K562 (cell line): ENCODE data around the gene MAGEA4. TPM values are rescaled to one million over a fixed set of nuclear protein-coding genes. Genes with fewer than 3 reads are reported as not detected.

ENCODE experiments used
- CEBPZ ChIP-seq: fragments of 150-350 bp; IDR thresholded peaks from 2 replicates; pipeline ENCODE4 v1.6.1; 2014; ENCODE audit warnings: low read depth, mild to moderate bottlenecking, low read length, borderline replicate concordance
- EWSR1 ChIP-seq: fragments of 450-650 bp; IDR thresholded peaks from 2 replicates; pipeline ENCODE4 v1.6.1; 2018; ENCODE audit warnings: borderline replicate concordance, mild to moderate bottlenecking, low read depth, moderate library complexity; ENCODE audit not compliant: partially characterized antibody
- EZH2 ChIP-seq: IDR thresholded peaks from 2 replicates; pipeline ENCODE4 v1.6.1; 2012; ENCODE audit warnings: low read depth, mild to moderate bottlenecking, inconsistent platforms, low read length, borderline replicate concordance
- FOXA3 ChIP-seq, 2 experiments: fragments of 450-650 bp in 1 of 2; sonication (generic) in 1 of 2; formaldehyde crosslinking; IDR thresholded peaks in 1 of 2; conservative IDR thresholded peaks in 1 of 2; 2 replicates each; pipeline versions ENCODE4 v1.4.0 to v1.8.0; 2020 to 2022; ENCODE audit warnings: mild to moderate bottlenecking in 2 of 2, missing genetic modification reagents in 1 of 2
- FOXJ2 ChIP-seq: fragments of 200-800 bp; sonication (Bioruptor generic); IDR thresholded peaks from 2 replicates; pipeline ENCODE4 v1.6.1; 2016; ENCODE audit warnings: missing genetic modification characterization, missing compliant biosample characterization
- HNRNPH1 ChIP-seq: fragments of 200-400 bp; formaldehyde crosslinking; optimal IDR thresholded peaks from 2 replicates; pipeline ENCODE3; 2017; ENCODE audit warnings: low read depth, mild to moderate bottlenecking, low read length, moderate library complexity
- HNRNPK ChIP-seq: fragments of 200-400 bp; formaldehyde crosslinking; IDR thresholded peaks from one replicate; pipeline ENCODE4 v1.6.1; 2018; ENCODE audit warnings: mild to moderate bottlenecking, low read depth, low read length; ENCODE audit not compliant: poor library complexity, severe bottlenecking
- IFI16 ChIP-seq: fragments of 250-450 bp; sonication (Bioruptor Pico); IDR thresholded peaks from 2 replicates; pipeline ENCODE4 v2.1.2; 2022; ENCODE audit warnings: mild to moderate bottlenecking, inconsistent platforms
- NR2C2 ChIP-seq, 2 experiments: fragments of 200-800 bp in 1 of 2; sonication (Bioruptor generic) in 1 of 2; sonication (generic) in 1 of 2; formaldehyde crosslinking in 1 of 2; IDR thresholded peaks; 2 replicates each; pipeline versions ENCODE4 v1.6.1 to v1.8.0; 2016 to 2022; ENCODE audit warnings: mild to moderate bottlenecking in 1 of 2, missing compliant biosample characterization in 1 of 2, missing genetic modification characterization in 1 of 2, missing genetic modification reagents in 1 of 2
- PCBP1 ChIP-seq: fragments of 200-400 bp; formaldehyde crosslinking; IDR thresholded peaks from 2 replicates; pipeline ENCODE4 v1.6.1; 2018; ENCODE audit warnings: mild to moderate bottlenecking, low read depth, low read length; ENCODE audit not compliant: poor library complexity, severe bottlenecking
- POLR2H ChIP-seq: IDR thresholded peaks from 2 replicates; pipeline ENCODE4 v1.6.1; 2016; ENCODE audit warnings: missing genetic modification characterization, low read depth, mild to moderate bottlenecking, control low read depth, missing compliant biosample characterization, moderate library complexity
- SLC30A9 ChIP-seq: fragments of 250-450 bp; sonication (Bioruptor Pico); IDR thresholded peaks from 2 replicates; pipeline ENCODE4 v1.8.0; 2022; ENCODE audit warnings: mild to moderate bottlenecking, moderate library complexity
- STAT5B ChIP-seq: fragments of 250-450 bp; sonication (Bioruptor Pico); IDR thresholded peaks from 2 replicates; pipeline ENCODE4 v1.8.0; 2021; ENCODE audit warnings: mild to moderate bottlenecking, inconsistent platforms
- XRCC4 ChIP-seq: IDR thresholded peaks from one replicate; pipeline ENCODE4 v1.6.1; 2011; ENCODE audit not compliant: insufficient read depth, insufficient read length; ENCODE audit errors: extremely low read depth
- ZBED1 ChIP-seq: IDR thresholded peaks from 2 replicates; pipeline ENCODE4 v1.6.1; 2014
- ZNF232 ChIP-seq: sonication (generic); formaldehyde crosslinking; IDR thresholded peaks from 2 replicates; pipeline ENCODE4 v1.8.0; 2022; ENCODE audit warnings: mild to moderate bottlenecking, missing genetic modification reagents
- ZNF431 ChIP-seq: sonication (generic); formaldehyde crosslinking; IDR thresholded peaks from 2 replicates; pipeline ENCODE4 v1.8.0; 2022; ENCODE audit warnings: mild to moderate bottlenecking, missing genetic modification reagents
- ZNF639 ChIP-seq, 2 experiments: fragments of 200-800 bp in 1 of 2; sonication (Bioruptor generic) in 1 of 2; sonication (generic) in 1 of 2; formaldehyde crosslinking in 1 of 2; IDR thresholded peaks in 1 of 2; conservative IDR thresholded peaks in 1 of 2; 2 replicates each; pipeline versions ENCODE4 v1.5.0 to v1.6.1; 2016 to 2020; ENCODE audit warnings: missing compliant biosample characterization in 1 of 2, missing genetic modification characterization in 1 of 2, missing genetic modification reagents in 1 of 2
- polyA plus RNA-seq, 8 experiments: library from polyadenylated mRNA; depleted of rRNA in 4 of 8; stranded (reverse) in 5 of 8; unstranded in 3 of 8; fragments of >200 nt; fragmentation: Nextera tagmentation in 2 of 8; fragmentation: Illumina TruSeq in 1 of 8; extraction: Ambion mirVana in 2 of 8; extraction: Trizol in 1 of 8; gene quantifications; 2 replicates each; pipeline versions ENCODE4 v1.2.1 to v1.2.3, GENCODE V29; 2011 to 2014; ENCODE audit warnings: inconsistent platforms in 1 of 8, missing spikeins in 1 of 8
- total RNA-seq, 7 experiments: library from RNA; depleted of rRNA in 6 of 7; stranded (reverse); fragments of >200 nt in 6 of 7; fragmentation: Illumina TruSeq in 2 of 7; extraction: Trizol in 2 of 7; gene quantifications; 2 replicates each; pipeline versions ENCODE4 v1.2.1 to v1.2.3, GENCODE V29; 2011 to 2021; ENCODE audit warnings: low replicate concordance in 1 of 7

The MAGEA4 gene
- total and polyA plus RNA-seq, 9 of the 15 experiments (the other 6 are each of a cell fraction or from before 2014, with no cell fraction given), result 0.42 to 1.9 (median 0.69) TPM

GRCh38 chrX:151896734-151897474 lies 15.8 kb upstream of the MAGEA4 start (continued):
- TF ChIP-seq CEBPZ (no peak), POLR2H (tag) (peak; percentile 64), NR2C2 (CRISPR knock-in tag; IDR thresholded peaks at IDR 0.05) (no peak), NR2C2 (tag; IDR thresholded peaks at IDR 0.05) (peak; percentile 44; the same call in 1 of the 2 replicates), ZNF431 (CRISPR knock-in tag) (no peak), HNRNPH1 (no peak), EWSR1 (no peak), ZNF639 (CRISPR knock-in tag; conservative IDR thresholded peaks at IDR 0.05 in 1 of 2, IDR thresholded peaks at IDR 0.05 in 1 of 2) (no peak), ZBED1 (no peak), HNRNPK (no peak), PCBP1 (no peak), FOXA3 (CRISPR knock-in tag; conservative IDR thresholded peaks at IDR 0.05 in 1 of 2, IDR thresholded peaks at IDR 0.05 in 1 of 2) (no peak), XRCC4 (no peak), EZH2 (no peak), STAT5B (CRISPR knock-in tag) (no peak), IFI16 (no peak), ZNF232 (CRISPR knock-in tag) (no peak), FOXJ2 (tag) (peak; percentile 58; the same call in 1 of the 2 replicates), SLC30A9 (CRISPR knock-in tag) (no peak)
